ENCODE measurements around the gene KLC3.

DNA sequence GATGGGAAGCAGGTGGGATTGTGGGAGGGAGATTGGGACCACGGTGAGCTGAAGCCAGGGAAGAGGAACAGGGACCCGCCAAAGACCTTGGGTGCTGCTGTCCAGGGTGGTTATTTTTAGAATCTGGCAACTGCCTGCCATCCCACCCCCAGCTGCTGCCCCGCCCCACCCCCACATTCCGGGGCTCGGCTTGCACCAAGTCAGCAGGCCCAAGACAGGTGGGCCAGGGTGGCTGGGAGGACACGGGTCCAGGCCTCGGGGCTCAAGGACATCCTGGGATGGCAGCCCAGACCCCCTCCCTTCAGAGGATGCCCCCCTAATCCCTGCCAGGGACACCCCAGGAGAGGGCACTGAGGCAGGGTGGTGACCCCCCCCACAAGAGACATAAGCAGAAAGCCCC lies 18.7 kb upstream of the KLC3 start:
- TF ChIP-seq CTCF (IDR thresholded peaks at IDR 0.05) (no peak), EZH2 (IDR thresholded peaks at IDR 0.05; ENCODE audit: borderline replicate concordance, insufficient read depth, low read depth, low read length, poor library complexity, severe bottlenecking) (no peak)

All from B cell (primary cell).